ENCODE data around the gene SMC6.

SMC6 gene

DNA sequence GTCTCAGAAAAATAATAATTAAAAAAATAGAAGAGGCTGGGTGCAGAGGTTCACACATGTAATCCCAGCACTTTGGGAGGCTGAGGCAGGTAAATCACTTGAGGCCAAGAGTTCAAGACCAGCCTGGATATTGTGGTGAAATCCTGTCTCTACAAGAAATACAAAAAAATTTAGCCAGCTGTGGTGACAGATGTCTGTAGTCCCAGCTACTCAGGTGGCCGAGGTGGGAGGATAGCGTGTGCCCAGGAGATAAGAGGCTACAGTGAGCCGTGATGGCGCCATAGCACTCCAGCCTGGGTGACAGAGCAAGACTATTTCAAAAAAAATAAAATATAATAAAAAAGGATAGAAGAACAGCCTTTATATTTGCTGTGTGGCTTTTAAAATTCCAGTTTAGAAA lies 35.9 kb downstream of the SMC6 start:
- intact Hi-C loops (cut with DNase I; ENCODE audit: low total_unique reads) = no loop called here
- Histone ChIP-seq H3K4me1 (no peaks in the 10 kb centered on the region), H3K27me3 (no peaks in the 10 kb centered on the region), H3K36me3 (peaks cover 47 to 60% (median 52%) of the 10 kb centered on the region in 3 donors), H3K27ac (no peak overlapping the region), H3K4me3 (no peak overlapping the region), H3K9me3 (no peaks in the 10 kb centered on the region)
- TF ChIP-seq, protein P1, sequence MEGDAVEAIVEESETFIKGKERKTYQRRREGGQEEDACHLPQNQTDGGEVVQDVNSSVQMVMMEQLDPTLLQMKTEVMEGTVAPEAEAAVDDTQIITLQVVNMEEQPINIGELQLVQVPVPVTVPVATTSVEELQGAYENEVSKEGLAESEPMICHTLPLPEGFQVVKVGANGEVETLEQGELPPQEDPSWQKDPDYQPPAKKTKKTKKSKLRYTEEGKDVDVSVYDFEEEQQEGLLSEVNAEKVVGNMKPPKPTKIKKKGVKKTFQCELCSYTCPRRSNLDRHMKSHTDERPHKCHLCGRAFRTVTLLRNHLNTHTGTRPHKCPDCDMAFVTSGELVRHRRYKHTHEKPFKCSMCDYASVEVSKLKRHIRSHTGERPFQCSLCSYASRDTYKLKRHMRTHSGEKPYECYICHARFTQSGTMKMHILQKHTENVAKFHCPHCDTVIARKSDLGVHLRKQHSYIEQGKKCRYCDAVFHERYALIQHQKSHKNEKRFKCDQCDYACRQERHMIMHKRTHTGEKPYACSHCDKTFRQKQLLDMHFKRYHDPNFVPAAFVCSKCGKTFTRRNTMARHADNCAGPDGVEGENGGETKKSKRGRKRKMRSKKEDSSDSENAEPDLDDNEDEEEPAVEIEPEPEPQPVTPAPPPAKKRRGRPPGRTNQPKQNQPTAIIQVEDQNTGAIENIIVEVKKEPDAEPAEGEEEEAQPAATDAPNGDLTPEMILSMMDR (IDR thresholded peaks at IDR 0.05) = no peak
- no peak for DNase-seq

- no peak for DNase-seq
- intact Hi-C loops (cut with DNase I; ENCODE audit: low total_unique reads) = no loop called here
- no peak overlapping the region for H3K4me3 ChIP-seq
- H3K27me3 ChIP-seq = no peaks in the 10 kb centered on the region
- H3K4me1 ChIP-seq = no peaks in the 10 kb centered on the region
- no peaks in the 10 kb centered on the region for H3K9me3 ChIP-seq
- no peak overlapping the region for H3K27ac ChIP-seq
- peaks cover 38 to 63% (median 44%) of the 10 kb centered on the region in 3 donors for H3K36me3 ChIP-seq
- TF ChIP-seq, protein P1 (IDR thresholded peaks at IDR 0.05) = no peak
Observed at GRCh38 chr2:17713291-17713690, 40.3 kb downstream of the SMC6 start.

GRCh38 chr2:17710547-17711248 lies 42.9 kb downstream of the SMC6 start:
- intact Hi-C loops (cut with DNase I; ENCODE audit: low total_unique reads) = no loop called here

GRCh38 chr2:17709897-17710296 lies 43.7 kb downstream of the SMC6 start:
- DNase-seq = no peak
- Histone ChIP-seq H3K9me3 (no peaks in the 10 kb centered on the region), H3K27me3 (no peaks in the 10 kb centered on the region), H3K36me3 (peaks cover 25 to 70% (median 28%) of the 10 kb centered on the region in 3 donors), H3K4me3 (no peak overlapping the region), H3K27ac (no peak overlapping the region), H3K4me1 (no peaks in the 10 kb centered on the region)
- intact Hi-C loops (cut with DNase I; ENCODE audit: low total_unique reads) = no loop called here
- TF ChIP-seq, protein P1 (IDR thresholded peaks at IDR 0.05) = no peak

More at GRCh38 chr2:17710547-17711248, 42.9 kb downstream of the SMC6 start:
- Histone ChIP-seq H3K4me1 (no peaks in the 10 kb centered on the region), H3K36me3 (peaks cover 23 to 66% (median 31%) of the 10 kb centered on the region in 3 donors), H3K4me3 (no peak overlapping the region), H3K27me3 (no peaks in the 10 kb centered on the region), H3K27ac (no peak overlapping the region), H3K9me3 (no peaks in the 10 kb centered on the region)
- TF ChIP-seq, protein P1 (IDR thresholded peaks at IDR 0.05) = no peak
- no peak for DNase-seq

DNA sequence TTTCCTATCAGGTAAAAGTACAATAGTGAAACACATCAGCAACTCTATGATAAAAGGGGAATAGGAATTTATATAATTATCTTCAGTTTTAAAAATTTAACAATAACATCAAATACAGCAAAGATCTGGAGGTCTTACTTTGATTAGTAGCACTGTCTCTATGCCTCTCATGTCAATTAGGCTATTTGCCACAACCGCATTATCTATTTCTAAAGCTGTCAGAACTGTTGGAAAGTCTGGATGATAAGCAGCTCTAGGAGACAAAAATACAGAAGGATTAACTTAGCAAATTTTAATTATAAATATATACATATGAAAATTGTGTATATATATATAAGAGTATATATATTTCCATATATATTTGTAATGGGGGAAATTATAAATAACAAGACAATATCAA lies 45.1 kb downstream of the SMC6 start:
- Histone ChIP-seq H3K27me3 (no peaks in the 10 kb centered on the region), H3K4me1 (no peaks in the 10 kb centered on the region), H3K4me3 (no peak overlapping the region), H3K36me3 (peaks cover 16 to 61% (median 24%) of the 10 kb centered on the region in 3 donors), H3K27ac (no peak overlapping the region), H3K9me3 (no peaks in the 10 kb centered on the region)
- intact Hi-C loops (cut with DNase I; ENCODE audit: low total_unique reads) = no loop called here
- no peak for DNase-seq
- TF ChIP-seq, protein P1 (IDR thresholded peaks at IDR 0.05) = no peak
